Measurements from ENCODE around the gene MCTP1. TPM values are rescaled to one million over a fixed set of nuclear protein-coding genes. Genes with fewer than 3 reads are reported as not detected.
A peak's percentile ranks its signal among the peaks of the same experiment; 100 is the strongest.

Gene MCTP1
- total RNA-seq, 4 donors from 2014 or later, result 5.7 to 33.5 (median 17.4) TPM

DNA sequence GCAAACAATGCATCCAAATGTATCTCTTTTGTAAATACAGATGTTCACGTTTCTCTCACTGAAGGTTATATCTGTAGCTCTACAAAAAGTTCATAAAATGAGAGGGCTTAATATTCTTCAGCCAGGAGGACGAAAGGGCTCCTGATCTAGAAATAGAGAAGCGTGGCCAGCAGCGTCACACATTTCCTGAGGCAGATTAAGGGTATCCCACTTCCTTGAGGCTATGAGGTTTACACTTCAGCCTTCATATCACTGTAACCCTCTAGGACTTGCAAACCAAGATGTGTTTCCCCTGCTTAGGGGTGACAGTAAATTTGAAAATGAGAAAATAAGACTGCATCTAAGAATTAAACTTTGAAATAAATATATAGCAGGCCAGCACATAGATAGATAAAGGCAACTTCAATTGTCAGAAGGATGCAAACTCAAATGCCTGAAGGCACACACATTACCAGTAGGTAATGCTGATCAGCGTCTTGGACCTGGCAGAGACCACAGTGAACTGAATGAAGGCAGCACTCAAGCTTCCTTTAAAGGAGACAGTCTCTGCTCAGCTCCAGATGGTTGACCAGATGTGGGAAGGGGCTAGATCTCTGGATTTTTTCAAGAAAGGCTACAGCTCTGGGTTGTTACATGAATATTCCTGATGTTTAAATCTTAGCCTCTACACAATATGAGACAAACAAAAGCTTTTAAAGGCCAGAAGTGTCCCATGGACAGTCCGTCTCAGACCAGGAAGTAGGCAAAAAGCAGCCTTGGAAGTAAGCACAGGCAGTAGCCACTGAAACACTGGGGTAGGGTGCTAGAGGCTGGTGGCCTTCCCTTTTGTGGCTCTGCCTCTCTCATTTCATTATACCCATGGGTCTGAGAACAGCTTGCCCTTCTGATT, 197.7 kb downstream of the MCTP1 start:
- intact Hi-C loops (cut with DNase I), result no loop called here
- H3K4me1 ChIP-seq, result no peaks in the 10 kb centered on the region
- no peak overlapping the region for H3K4me3 ChIP-seq (replicated peaks in 1 of 3)
- H3K27ac ChIP-seq, result no peak overlapping the region
- no peaks in the 10 kb centered on the region for H3K27me3 ChIP-seq
- DNase-seq, result no peak
- 85 to 86% methylated on average over 6 of the region's 6 CpGs for WGBS, 2 donors
- TF ChIP-seq POLR2A (IDR thresholded peaks at IDR 0.05), result no peak
- TF ChIP-seq, protein P1, sequence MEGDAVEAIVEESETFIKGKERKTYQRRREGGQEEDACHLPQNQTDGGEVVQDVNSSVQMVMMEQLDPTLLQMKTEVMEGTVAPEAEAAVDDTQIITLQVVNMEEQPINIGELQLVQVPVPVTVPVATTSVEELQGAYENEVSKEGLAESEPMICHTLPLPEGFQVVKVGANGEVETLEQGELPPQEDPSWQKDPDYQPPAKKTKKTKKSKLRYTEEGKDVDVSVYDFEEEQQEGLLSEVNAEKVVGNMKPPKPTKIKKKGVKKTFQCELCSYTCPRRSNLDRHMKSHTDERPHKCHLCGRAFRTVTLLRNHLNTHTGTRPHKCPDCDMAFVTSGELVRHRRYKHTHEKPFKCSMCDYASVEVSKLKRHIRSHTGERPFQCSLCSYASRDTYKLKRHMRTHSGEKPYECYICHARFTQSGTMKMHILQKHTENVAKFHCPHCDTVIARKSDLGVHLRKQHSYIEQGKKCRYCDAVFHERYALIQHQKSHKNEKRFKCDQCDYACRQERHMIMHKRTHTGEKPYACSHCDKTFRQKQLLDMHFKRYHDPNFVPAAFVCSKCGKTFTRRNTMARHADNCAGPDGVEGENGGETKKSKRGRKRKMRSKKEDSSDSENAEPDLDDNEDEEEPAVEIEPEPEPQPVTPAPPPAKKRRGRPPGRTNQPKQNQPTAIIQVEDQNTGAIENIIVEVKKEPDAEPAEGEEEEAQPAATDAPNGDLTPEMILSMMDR (IDR thresholded peaks at IDR 0.05), result no peak
- no peaks in the 10 kb centered on the region for H3K9me3 ChIP-seq
- H3K36me3 ChIP-seq, result no peaks in the 10 kb centered on the region

DNA sequence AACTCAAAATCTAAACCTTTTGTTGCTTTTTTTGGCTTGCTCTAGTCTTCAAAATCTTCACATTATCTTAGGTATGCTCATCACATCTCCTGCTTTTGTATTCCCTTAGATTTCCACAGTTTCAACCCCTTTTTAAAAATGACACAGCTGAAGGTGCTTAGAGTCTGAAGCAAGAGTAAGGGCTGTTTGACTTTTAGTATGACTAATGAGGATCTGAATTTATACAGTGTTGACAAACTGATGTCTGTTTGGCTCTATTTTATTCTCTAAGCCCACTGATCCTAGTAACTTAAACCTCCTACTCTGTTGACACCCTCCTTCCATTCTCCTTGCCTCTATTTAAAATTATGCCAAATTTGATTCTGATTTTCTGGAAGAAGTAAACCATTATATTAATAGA, 200.1 kb downstream of the MCTP1 start:
- Histone ChIP-seq H3K9me3 (no peaks in the 10 kb centered on the region), H3K27ac (no peak overlapping the region), H3K4me1 (no peaks in the 10 kb centered on the region), H3K27me3 (no peaks in the 10 kb centered on the region), H3K36me3 (no peaks in the 10 kb centered on the region), H3K4me3 (replicated peaks in 1 of 3) (no peak overlapping the region)
- no peak for DNase-seq
- intact Hi-C loops (cut with DNase I), result no loop called here
- TF ChIP-seq, protein P1 (IDR thresholded peaks at IDR 0.05), result no peak
- TF ChIP-seq POLR2A (IDR thresholded peaks at IDR 0.05), result no peak

DNA sequence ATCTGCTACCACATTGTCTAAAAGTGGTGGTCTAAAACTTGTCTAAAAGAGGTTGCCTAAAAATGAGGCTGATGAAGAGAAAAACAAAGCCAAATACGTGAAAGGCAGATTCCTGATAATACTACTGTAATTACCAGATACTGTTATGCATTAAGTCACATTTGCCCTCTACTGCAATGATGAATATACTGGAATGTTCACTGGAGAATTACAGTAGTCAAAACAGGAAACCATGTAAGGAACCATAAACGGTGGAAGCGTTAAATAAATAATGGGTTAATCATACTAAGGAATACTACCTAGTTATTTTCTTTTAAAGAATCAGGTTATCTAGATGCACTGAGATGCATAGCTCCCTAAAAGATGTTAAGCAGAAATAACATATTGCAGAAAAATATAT, 201.3 kb downstream of the MCTP1 start:
- H3K4me3 ChIP-seq (replicated peaks in 1 of 3), result no peak overlapping the region
- no peak for TF ChIP-seq POLR2A (IDR thresholded peaks at IDR 0.05)
- TF ChIP-seq, protein P1 (IDR thresholded peaks at IDR 0.05), result no peak
- H3K27me3 ChIP-seq, result no peaks in the 10 kb centered on the region
- no peak for DNase-seq
- H3K36me3 ChIP-seq, result no peaks in the 10 kb centered on the region
- intact Hi-C loops (cut with DNase I), result no loop called here
- H3K27ac ChIP-seq, result no peak overlapping the region
- H3K9me3 ChIP-seq, result no peaks in the 10 kb centered on the region
- WGBS, 2 donors, result 78 to 83% methylated on average over 3 of the region's 3 CpGs
- H3K4me1 ChIP-seq, result no peaks in the 10 kb centered on the region

DNA sequence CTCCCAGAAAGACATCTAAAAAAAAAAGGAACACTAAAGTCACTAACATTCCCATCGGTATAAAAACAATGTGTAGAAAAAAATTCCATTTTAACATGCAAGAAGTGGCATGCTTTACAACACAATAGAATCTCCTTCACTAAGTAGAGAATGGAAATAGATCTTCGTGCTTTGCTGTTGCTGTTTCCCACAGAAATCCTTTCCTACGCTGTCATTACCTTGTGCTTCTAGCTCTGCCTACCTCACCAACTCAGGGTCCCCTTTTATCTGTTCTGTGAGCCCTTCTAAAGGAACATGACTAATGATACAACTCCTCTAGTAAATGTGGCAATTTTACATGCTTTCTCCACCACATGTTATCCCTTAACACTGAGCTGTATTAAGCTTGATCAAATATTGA, 202.9 kb downstream of the MCTP1 start:
- H3K27ac ChIP-seq, result no peak overlapping the region
- no peaks in the 10 kb centered on the region for H3K4me1 ChIP-seq
- TF ChIP-seq, protein P1 (IDR thresholded peaks at IDR 0.05), result no peak
- no peak for TF ChIP-seq POLR2A (IDR thresholded peaks at IDR 0.05)
- no peak for DNase-seq
- no peak overlapping the region for H3K4me3 ChIP-seq (replicated peaks in 1 of 3)
- H3K27me3 ChIP-seq, result no peaks in the 10 kb centered on the region
- intact Hi-C loops (cut with DNase I), result no loop called here
- WGBS, 2 donors, result 28 to 39% methylated on average over 3 of the region's 3 CpGs
- H3K9me3 ChIP-seq, result no peaks in the 10 kb centered on the region
- no peaks in the 10 kb centered on the region for H3K36me3 ChIP-seq

DNA sequence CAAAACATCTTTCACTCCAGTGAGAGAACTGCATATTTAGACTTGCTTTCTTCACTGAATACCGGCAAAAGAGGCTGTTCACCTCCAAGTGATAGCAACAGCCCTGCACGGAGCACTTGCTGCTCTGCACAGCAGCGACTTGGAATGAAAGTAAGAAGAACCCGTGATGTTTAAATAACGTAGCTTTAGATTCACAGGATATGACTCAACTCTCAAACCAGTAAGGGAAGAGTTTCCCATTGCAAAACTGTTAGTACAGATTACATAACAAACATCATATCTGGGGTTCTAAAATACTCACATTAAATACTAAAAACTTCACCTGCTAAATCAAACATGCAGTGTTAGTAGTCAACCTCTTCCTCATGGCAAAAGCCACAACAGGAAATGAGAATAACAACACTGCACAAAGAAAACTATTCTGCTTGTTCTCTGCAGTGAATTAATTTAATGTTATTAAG, 203.4 kb downstream of the MCTP1 start:
- no peak overlapping the region for H3K4me3 ChIP-seq (replicated peaks in 1 of 3)
- peak in 1 of 2 donors; percentile 26 for DNase-seq
- no peaks in the 10 kb centered on the region for H3K4me1 ChIP-seq
- H3K36me3 ChIP-seq, result no peaks in the 10 kb centered on the region
- intact Hi-C loops (cut with DNase I), result no loop called here
- 5% methylated on average over 5 of the region's 5 CpGs for WGBS, 2 donors
- H3K27ac ChIP-seq, result no peak overlapping the region
- no peaks in the 10 kb centered on the region for H3K27me3 ChIP-seq
- TF ChIP-seq POLR2A (IDR thresholded peaks at IDR 0.05), result peak in 1 of 2 donors; percentile 32
- TF ChIP-seq, protein P1 (IDR thresholded peaks at IDR 0.05), result no peak
- no peaks in the 10 kb centered on the region for H3K9me3 ChIP-seq
